ENCODE results near the gene CDK5RAP3. TPM values are rescaled to one million over a fixed set of nuclear protein-coding genes. Genes with fewer than 3 reads are reported as not detected.

CDK5RAP3 gene
- total RNA-seq, 1 donor, result 50.3 TPM

- no peaks in the 10 kb centered on the region for H3K79me2 ChIP-seq (ENCODE audit: insufficient read depth, low read length)
- peak overlapping the region; percentile 59 for H3K4me3 ChIP-seq (ENCODE audit: insufficient read depth, low read length)
- TF ChIP-seq CTCF (IDR thresholded peaks at IDR 0.05; ENCODE audit: extremely low read depth, low read depth, low read length), result peak; percentile 90
- peak overlapping the region; percentile 84 for H2AFZ ChIP-seq (ENCODE audit: low read length)
- H3K27me3 ChIP-seq (ENCODE audit: insufficient read depth, low read length), result no peaks in the 10 kb centered on the region
- DNase-seq (ENCODE audit: insufficient read length, low spot score, missing footprints), result peak; percentile 93
- H3K36me3 ChIP-seq (ENCODE audit: insufficient read depth, low read length), result peaks cover 20% of the 10 kb centered on the region
- H4K20me1 ChIP-seq (ENCODE audit: insufficient read depth, low read length), result no peaks in the 10 kb centered on the region
- peak overlapping the region; percentile 52 for H3K27ac ChIP-seq (ENCODE audit: low read depth, low read length)
- no peaks in the 10 kb centered on the region for H3K9me3 ChIP-seq (ENCODE audit: low read depth, low read length)
- H3K4me2 ChIP-seq (ENCODE audit: insufficient read depth, low read length), result peak overlapping the region; percentile 82
- H3K4me1 ChIP-seq (ENCODE audit: insufficient read depth, low read length), result peaks cover 43% of the 10 kb centered on the region
Measured at GRCh38 chr17:47949197-47949759, 21.6 kb upstream of the CDK5RAP3 start.

- no peaks in the 10 kb centered on the region for H3K27me3 ChIP-seq (ENCODE audit: insufficient read depth, low read length)
- H3K4me3 ChIP-seq (ENCODE audit: insufficient read depth, low read length), result no peak overlapping the region
- H3K27ac ChIP-seq (ENCODE audit: low read depth, low read length), result peak overlapping the region; percentile 52
- H2AFZ ChIP-seq (ENCODE audit: low read length), result no peak overlapping the region
- TF ChIP-seq CTCF (IDR thresholded peaks at IDR 0.05; ENCODE audit: extremely low read depth, low read depth, low read length), result no peak
- peaks cover 20% of the 10 kb centered on the region for H3K36me3 ChIP-seq (ENCODE audit: insufficient read depth, low read length)
- no peaks in the 10 kb centered on the region for H3K79me2 ChIP-seq (ENCODE audit: insufficient read depth, low read length)
- no peaks in the 10 kb centered on the region for H3K9me3 ChIP-seq (ENCODE audit: low read depth, low read length)
- peak overlapping the region; percentile 82 for H3K4me2 ChIP-seq (ENCODE audit: insufficient read depth, low read length)
- H4K20me1 ChIP-seq (ENCODE audit: insufficient read depth, low read length), result no peaks in the 10 kb centered on the region
- H3K4me1 ChIP-seq (ENCODE audit: insufficient read depth, low read length), result peaks cover 36% of the 10 kb centered on the region
- no peak for DNase-seq (ENCODE audit: insufficient read length, low spot score, missing footprints)
Measured at GRCh38 chr17:47949946-47950345, 21.0 kb upstream of the CDK5RAP3 start.

GRCh38 chr17:47950448-47950847 is 20.5 kb upstream of the CDK5RAP3 start:
- Histone ChIP-seq H3K27ac (ENCODE audit: low read depth, low read length) (no peak overlapping the region), H3K9me3 (ENCODE audit: low read depth, low read length) (no peaks in the 10 kb centered on the region), H4K20me1 (ENCODE audit: insufficient read depth, low read length) (no peaks in the 10 kb centered on the region), H3K4me2 (ENCODE audit: insufficient read depth, low read length) (no peak overlapping the region), H2AFZ (ENCODE audit: low read length) (no peak overlapping the region), H3K36me3 (ENCODE audit: insufficient read depth, low read length) (peaks cover 20% of the 10 kb centered on the region), H3K4me1 (ENCODE audit: insufficient read depth, low read length) (peaks cover 31% of the 10 kb centered on the region), H3K4me3 (ENCODE audit: insufficient read depth, low read length) (no peak overlapping the region), H3K79me2 (ENCODE audit: insufficient read depth, low read length) (no peaks in the 10 kb centered on the region), H3K27me3 (ENCODE audit: insufficient read depth, low read length) (no peaks in the 10 kb centered on the region)
- TF ChIP-seq CTCF (IDR thresholded peaks at IDR 0.05; ENCODE audit: extremely low read depth, low read depth, low read length), result no peak
- no peak for DNase-seq (ENCODE audit: insufficient read length, low spot score, missing footprints)

- no peak overlapping the region for H3K4me2 ChIP-seq (ENCODE audit: insufficient read depth, low read length)
- no peaks in the 10 kb centered on the region for H4K20me1 ChIP-seq (ENCODE audit: insufficient read depth, low read length)
- H3K4me1 ChIP-seq (ENCODE audit: insufficient read depth, low read length), result peaks cover 17% of the 10 kb centered on the region
- no peak for DNase-seq (ENCODE audit: insufficient read length, low spot score, missing footprints)
- peaks cover 15% of the 10 kb centered on the region for H3K36me3 ChIP-seq (ENCODE audit: insufficient read depth, low read length)
- H3K79me2 ChIP-seq (ENCODE audit: insufficient read depth, low read length), result no peaks in the 10 kb centered on the region
- TF ChIP-seq CTCF (IDR thresholded peaks at IDR 0.05; ENCODE audit: extremely low read depth, low read depth, low read length), result no peak
- H3K4me3 ChIP-seq (ENCODE audit: insufficient read depth, low read length), result no peak overlapping the region
- no peak overlapping the region for H3K27ac ChIP-seq (ENCODE audit: low read depth, low read length)
- no peaks in the 10 kb centered on the region for H3K9me3 ChIP-seq (ENCODE audit: low read depth, low read length)
- no peak overlapping the region for H2AFZ ChIP-seq (ENCODE audit: low read length)
- no peaks in the 10 kb centered on the region for H3K27me3 ChIP-seq (ENCODE audit: insufficient read depth, low read length)
Measured at GRCh38 chr17:47952171-47953021, 18.5 kb upstream of the CDK5RAP3 start.
